GM20000 (cell line): ENCODE results near the gene USP2.
A peak's percentile ranks its signal among the peaks of the same experiment; 100 is the strongest.
"Not testable (repeated sequence)": the region's sequence is repeated elsewhere in the genome, so short reads cannot be mapped to it uniquely, and the experiment has no call there.

Source experiments
- DNase-seq: peaks from one replicate; pipeline ENCODE4 v3.0.0; 2012; ENCODE audit warnings: low spot score
- CTCF ChIP-seq: IDR thresholded peaks from 2 replicates; pipeline ENCODE4 v1.5.1; 2012; ENCODE audit warnings: mild to moderate bottlenecking, control low read depth; ENCODE audit errors: extremely low read depth, missing control alignments

Gene USP2

GRCh38 chr11:119397740-119398139, 16.2 kb upstream of the USP2 start:
- no peak for DNase-seq
- TF ChIP-seq CTCF, result no peak

GRCh38 chr11:119396835-119397234, 15.3 kb upstream of the USP2 start:
- DNase-seq, result no peak
- no peak for TF ChIP-seq CTCF

- TF ChIP-seq CTCF, result no peak
- no peak for DNase-seq
These were observed 9.8 kb upstream of the USP2 start for GRCh38 chr11:119391275-119391674.

- no peak for DNase-seq
- TF ChIP-seq CTCF, result no peak
These were observed 8.2 kb upstream of the USP2 start for GRCh38 chr11:119389611-119390254.

GRCh38 chr11:119388103-119388502, 6.6 kb upstream of the USP2 start:
- TF ChIP-seq CTCF, result no peak

GRCh38 chr11:119384332-119384731, 2.8 kb upstream of the USP2 start:
- no peak for TF ChIP-seq CTCF
- DNase-seq, result no peak

More at GRCh38 chr11:119388103-119388502, 6.6 kb upstream of the USP2 start:
- no peak for DNase-seq

- DNase-seq, result not testable (repeated sequence)
These were observed 1.0 kb upstream of the USP2 start for GRCh38 chr11:119382513-119382912.

- TF ChIP-seq CTCF, result no peak
- peak; percentile 4 for DNase-seq
These were observed 611 bp upstream of the USP2 start for GRCh38 chr11:119382101-119382500.
